Upper lobe of right lung (tissue), 1 donor: ENCODE results near the gene PRAME. TPM values are rescaled to one million over a fixed set of nuclear protein-coding genes. Genes with fewer than 3 reads are reported as not detected.
A peak's percentile ranks its signal among the peaks of the same experiment; 100 is the strongest.
"Not testable (repeated sequence)": the region's sequence is repeated elsewhere in the genome, so short reads cannot be mapped to it uniquely, and the experiment has no call there.

Experiments
- ATAC-seq: fragments of 200-7000 bp; cut with Tn5 transposase; one replicate; pipeline ENCODE4 v1.9.1; 2020; ENCODE audit warnings: mild to moderate bottlenecking, moderate library complexity
- DNase-seq: peaks from one replicate; pipeline ENCODE4 v3.0.0-alpha.2; 2020
- H3K27ac ChIP-seq: fragments of 200-600 bp; one replicate; pipeline ENCODE4 v1.8.0; 2022
- H3K27me3 ChIP-seq: fragments of 200-600 bp; one replicate; pipeline ENCODE4 v1.8.0; 2022; ENCODE audit warnings: mild to moderate bottlenecking
- H3K36me3 ChIP-seq: fragments of 200-600 bp; one replicate; pipeline ENCODE4 v1.8.0; 2022
- H3K4me1 ChIP-seq: fragments of 200-600 bp; one replicate; pipeline ENCODE4 v1.8.0; 2022
- H3K4me3 ChIP-seq: fragments of 200-600 bp; one replicate; pipeline ENCODE4 v1.8.0; 2022; ENCODE audit warnings: mild to moderate bottlenecking
- H3K9me3 ChIP-seq: fragments of 200-600 bp; one replicate; pipeline ENCODE4 v1.8.0; 2022
- CTCF ChIP-seq: fragments of 200-600 bp; IDR thresholded peaks from one replicate; pipeline ENCODE4 v1.8.0; 2022; ENCODE audit warnings: antibody characterized with exemption
- intact Hi-C: fragments of 100-400 bp; cut with DNase I; formaldehyde crosslinking; loops from one replicate; pipeline ENCODE4 v1.11.0; 2022
- total RNA-seq: library from RNA; stranded (reverse); fragmentation: NEBNext Ultra II Directional; extraction: Animal tissue kit (Norgen Biotek cat#: 25700); gene quantifications from one replicate; pipeline ENCODE4 v1.2.1, GENCODE V29; 2021
- donor health status: DM: no; HTN: yes; CAD: no; lungs with severe emphysema.

Gene PRAME
- total RNA-seq, 1 donor from 2014 or later: not detected

GRCh38 chr22:22513619-22514018 is 45.4 kb downstream of the PRAME start:
- peaks cover 29% of the 10 kb centered on the region for H3K27me3 ChIP-seq
- H3K4me1 ChIP-seq: no peaks in the 10 kb centered on the region
- DNase-seq: no peak
- intact Hi-C loops: no loop called here
- ATAC-seq: no peak
- H3K4me3 ChIP-seq: no peak overlapping the region
- H3K36me3 ChIP-seq: no peaks in the 10 kb centered on the region
- TF ChIP-seq CTCF: no peak
- H3K27ac ChIP-seq: no peak overlapping the region
- no peaks in the 10 kb centered on the region for H3K9me3 ChIP-seq

DNA sequence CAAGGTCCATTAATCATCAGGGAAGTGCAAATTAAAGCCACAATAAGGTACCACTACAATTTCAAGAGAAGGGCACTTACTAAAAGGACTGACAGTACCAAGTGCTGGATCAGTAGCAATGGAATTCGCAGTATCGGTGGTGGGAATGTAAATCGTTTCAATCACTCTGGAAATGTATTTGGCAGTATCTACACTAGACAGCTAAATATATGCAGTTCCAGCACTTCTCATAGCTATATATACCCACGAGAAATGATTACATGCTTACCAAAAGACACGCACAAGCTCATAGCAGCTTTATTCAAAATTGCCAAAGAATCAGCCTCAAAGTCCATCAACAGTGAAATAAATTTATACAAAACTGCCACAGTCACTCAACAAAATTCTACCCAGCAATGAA is 46.1 kb downstream of the PRAME start:
- TF ChIP-seq CTCF: no peak
- H3K27me3 ChIP-seq: peaks cover 29% of the 10 kb centered on the region

DNA sequence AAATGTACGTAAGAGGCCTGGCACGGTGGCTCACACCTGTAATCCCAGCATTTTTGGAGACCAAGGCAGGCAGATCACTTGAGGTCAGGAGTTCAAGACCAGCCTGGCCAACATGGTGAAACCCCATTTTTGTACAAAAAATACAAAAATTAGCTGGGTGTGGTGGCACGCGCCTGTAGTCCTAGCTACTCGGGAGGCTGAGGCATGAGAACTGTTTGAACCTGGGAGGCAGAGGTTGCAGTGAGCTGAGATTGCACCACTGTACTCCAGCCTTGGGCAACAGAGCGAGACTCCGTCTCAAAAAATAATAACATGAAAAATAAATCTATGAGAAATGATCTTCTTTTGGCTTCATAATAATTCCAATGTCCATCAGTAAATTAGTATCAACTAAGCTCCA is 48.2 kb downstream of the PRAME start:
- H3K4me3 ChIP-seq, H3K4me1 ChIP-seq, H3K27ac ChIP-seq, DNase-seq, H3K36me3 ChIP-seq, ATAC-seq, intact Hi-C loops, H3K9me3 ChIP-seq: not testable (repeated sequence)
- peaks cover 20% of the 10 kb centered on the region for H3K27me3 ChIP-seq

More for the DNA sequence above, 46.1 kb downstream of the PRAME start:
- intact Hi-C loops: no loop called here
- H3K27ac ChIP-seq: no peak overlapping the region
- H3K4me1 ChIP-seq: no peaks in the 10 kb centered on the region
- ATAC-seq (no peak), DNase-seq (no peak)
- H3K4me3 ChIP-seq: no peak overlapping the region
- no peaks in the 10 kb centered on the region for H3K9me3 ChIP-seq
- no peaks in the 10 kb centered on the region for H3K36me3 ChIP-seq

DNA sequence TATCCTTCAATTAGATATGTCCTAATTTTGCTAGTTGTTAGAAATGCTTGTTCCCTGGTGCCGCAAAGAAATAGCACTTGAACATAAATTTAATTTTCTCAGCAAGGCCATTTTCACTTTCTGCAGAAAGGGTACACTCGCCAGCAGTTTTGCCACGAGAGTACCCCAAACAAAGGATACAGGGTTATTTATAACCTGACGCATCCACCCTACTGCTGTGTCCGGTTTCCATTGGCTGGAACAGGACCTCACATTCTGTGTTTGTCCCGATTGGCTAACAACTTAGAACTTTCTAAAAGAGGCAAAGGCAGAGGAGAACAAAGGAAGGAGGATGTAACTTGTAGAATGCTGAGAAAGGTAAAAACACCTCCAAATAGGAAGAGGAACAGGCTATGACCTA is 49.2 kb downstream of the PRAME start:
- intact Hi-C loops, H3K4me1 ChIP-seq, DNase-seq, H3K9me3 ChIP-seq, H3K36me3 ChIP-seq, ATAC-seq, H3K27ac ChIP-seq, H3K4me3 ChIP-seq: not testable (repeated sequence)
- H3K27me3 ChIP-seq: peaks cover 16% of the 10 kb centered on the region

- intact Hi-C loops: no loop called here
- Histone ChIP-seq H3K27me3 (peaks cover 12% of the 10 kb centered on the region), H3K36me3 (no peaks in the 10 kb centered on the region), H3K9me3 (no peaks in the 10 kb centered on the region), H3K4me1 (no peaks in the 10 kb centered on the region), H3K4me3 (peak within 1 kb of the TSS; percentile 49), H3K27ac (no peak within 1 kb of the TSS)
- peak; percentile 48 for TF ChIP-seq CTCF
- ATAC-seq (peak; percentile 98), DNase-seq (peak; percentile 85)
Observed at GRCh38 chr22:22508274-22509176, 50.5 kb downstream of the PRAME start, which contains the start of gene ZNF280B. ZNF280B (minus strand) TSS chr22:22508742; CDS start chr22:22489398, 19,344 bp downstream.

GRCh38 chr22:22507743-22508273 is 51.3 kb downstream of the PRAME start:
- Histone ChIP-seq H3K9me3 (no peaks in the 10 kb centered on the region), H3K27ac (no peak overlapping the region), H3K36me3 (no peaks in the 10 kb centered on the region), H3K4me3 (peak overlapping the region; percentile 49), H3K27me3 (peaks cover 5% of the 10 kb centered on the region), H3K4me1 (no peaks in the 10 kb centered on the region)
- DNase-seq: no peak
- no peak for TF ChIP-seq CTCF
- intact Hi-C loops: no loop called here
- no peak for ATAC-seq
